GM18519 (cell line): ENCODE data around the gene LCE1C.

Experiments used
- ATAC-seq: cut with Tn5 transposase; IDR thresholded peaks from one replicate; pipeline ENCODE4 v1.9.1; 2021; ENCODE audit warnings: mild to moderate bottlenecking, moderate library complexity; ENCODE audit not compliant: unreplicated experiment, low FRiP score

The LCE1C gene, protein sequence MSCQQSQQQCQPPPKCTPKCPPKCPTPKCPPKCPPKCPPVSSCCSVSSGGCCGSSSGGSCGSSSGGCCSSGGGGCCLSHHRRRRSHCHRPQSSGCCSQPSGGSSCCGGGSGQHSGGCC

DNA sequence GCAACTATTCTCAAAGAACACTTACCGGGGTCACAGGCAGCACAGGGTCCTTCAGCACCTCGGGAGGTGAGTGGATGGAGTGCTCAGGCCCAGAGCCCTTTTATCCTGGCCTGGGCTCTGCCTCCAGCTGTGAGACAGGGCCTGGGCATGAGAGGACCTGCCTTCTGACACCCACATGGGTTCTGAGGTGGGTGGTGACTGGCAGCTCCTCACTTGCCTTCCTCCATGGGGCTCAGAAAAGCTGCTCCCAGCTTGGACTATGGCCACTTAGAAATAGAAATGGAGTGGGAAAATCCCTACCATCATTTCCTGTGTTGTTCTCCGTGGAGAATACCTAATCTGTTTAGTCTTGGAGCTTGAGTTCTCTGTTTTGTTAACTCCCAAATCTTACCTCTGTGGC lies at the start of gene LCE1C:
Gene LCE1C (minus strand): TSS at position 76 of the 400 bp plus-strand sequence. CDS start 1,173 bp downstream, outside the sequence.
- no peak for ATAC-seq

DNA sequence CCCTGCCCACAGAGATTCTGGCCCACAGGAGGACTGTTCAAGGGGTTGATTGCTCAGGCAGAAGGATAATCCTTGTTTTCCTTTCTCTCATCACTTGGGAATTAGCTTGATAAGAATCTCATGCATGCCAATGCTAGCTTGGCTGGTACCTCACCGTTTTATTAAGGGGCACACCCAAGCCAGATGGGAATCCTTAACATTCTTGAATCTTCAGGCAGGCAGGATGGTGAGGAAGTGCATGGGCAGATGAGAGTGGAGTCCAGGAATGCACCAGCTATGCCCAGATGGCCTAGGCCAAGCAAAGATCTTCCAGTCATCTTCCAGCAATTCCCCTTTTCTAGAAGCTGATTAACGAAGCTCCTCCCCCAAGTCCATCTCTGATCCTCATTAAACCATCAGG lies 49.2 kb upstream of the LCE1C start:
- no peak for ATAC-seq

DNA sequence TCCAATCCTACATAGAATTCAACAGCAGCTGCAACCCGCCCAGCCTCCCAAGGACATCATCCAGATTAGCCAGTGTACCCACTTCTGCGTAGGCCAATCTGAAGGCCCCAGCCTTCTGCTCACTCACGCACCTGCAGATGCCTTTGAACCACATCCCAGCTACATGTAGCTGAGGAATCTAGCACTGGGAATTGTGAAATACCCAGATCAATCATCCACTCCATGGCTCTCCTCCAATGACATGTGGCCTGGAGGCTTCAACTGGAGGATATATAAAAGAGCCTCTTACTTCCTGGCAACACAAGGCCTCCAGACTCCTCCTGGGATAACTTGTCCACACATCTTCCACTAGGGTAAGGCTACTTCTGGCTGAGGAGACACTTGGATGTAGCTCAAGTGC lies 36.1 kb upstream of the LCE1C start, which contains the start of gene LCE6A:
Gene LCE6A (plus strand): TSS at position 301 of the 400 bp plus-strand sequence. CDS start 665 bp downstream, outside the sequence.
- ATAC-seq: no peak

DNA sequence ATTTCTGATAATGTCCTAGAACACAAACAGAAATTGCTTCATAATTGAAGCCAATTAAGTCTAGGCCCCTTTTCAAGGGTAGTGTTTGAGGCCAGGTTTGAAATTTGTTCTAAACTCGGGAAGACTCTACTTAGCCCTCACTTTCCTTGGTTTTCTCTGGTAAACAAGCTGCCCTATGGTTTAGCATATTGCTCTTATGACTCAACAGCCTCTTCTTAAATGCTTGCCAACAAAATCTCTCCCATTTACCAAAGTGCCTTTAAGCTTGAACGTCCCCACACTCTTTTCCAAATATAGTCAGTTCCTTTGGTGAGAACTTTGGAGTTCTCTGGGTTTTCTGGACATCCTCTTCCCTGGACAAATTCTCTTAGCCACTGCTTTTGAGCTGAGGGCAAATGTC lies 30.4 kb upstream of the LCE1C start:
- ATAC-seq: no peak

DNA sequence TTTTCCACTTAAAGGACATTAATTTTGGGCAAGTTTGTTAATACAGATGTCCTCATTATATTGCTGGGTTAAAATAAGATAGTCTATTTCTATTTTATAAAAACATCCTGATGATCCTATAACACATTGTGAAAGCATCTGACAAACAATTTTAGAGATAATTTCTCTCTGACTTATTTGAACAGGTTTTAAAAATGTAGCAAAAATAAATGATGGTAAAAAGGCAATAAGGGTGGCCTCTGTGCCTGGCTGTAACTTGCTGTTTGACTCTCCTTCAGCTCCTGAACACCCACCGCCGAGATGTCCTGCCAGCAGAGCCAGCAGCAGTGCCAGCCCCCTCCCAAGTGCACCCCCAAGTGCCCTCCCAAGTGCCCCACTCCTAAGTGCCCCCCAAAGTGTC lies 20.7 kb upstream of the LCE1C start, which contains the start of gene LCE1A:
Gene LCE1A (plus strand): TSS at position 301 of the 400 bp plus-strand sequence. CDS start 0 bp downstream, at position 301.
- no peak for ATAC-seq

DNA sequence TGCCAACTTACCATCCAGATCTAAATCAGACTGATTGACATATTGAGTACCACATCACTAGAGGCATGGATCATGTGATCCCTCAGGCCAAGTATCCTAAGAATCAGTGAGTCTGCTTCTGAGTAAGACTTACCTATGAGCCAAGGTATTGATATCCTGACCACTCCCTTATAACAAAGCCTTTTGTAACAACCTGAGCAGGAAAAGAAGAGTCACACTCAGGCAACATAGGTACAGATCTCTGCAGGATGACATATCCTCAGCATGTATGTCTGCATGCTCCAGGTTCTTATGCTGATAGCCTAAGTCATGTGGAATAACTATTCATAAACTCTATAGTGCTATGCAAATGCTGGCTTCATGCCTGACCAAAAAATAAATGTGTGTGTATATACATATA lies 18.5 kb upstream of the LCE1C start:
- no peak for ATAC-seq

DNA sequence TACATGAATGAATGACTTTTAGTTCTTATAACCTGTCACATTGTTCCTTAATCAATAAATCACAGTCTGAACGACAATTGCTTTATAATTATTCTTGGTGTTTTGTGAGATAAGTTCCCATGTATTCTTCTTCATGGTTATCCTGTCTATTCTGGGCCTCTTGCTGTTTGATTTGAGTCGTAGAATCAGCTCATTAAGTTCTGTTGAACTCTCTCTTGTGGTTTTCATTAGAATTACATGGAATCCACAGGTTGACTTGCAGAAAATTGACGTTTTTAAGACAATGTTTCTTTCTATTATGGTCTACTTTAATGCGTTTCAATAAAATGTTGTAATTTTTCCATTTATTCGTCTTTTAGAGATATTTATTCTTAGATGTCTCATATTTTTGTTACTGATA lies 16.8 kb upstream of the LCE1C start:
- ATAC-seq: no peak

DNA sequence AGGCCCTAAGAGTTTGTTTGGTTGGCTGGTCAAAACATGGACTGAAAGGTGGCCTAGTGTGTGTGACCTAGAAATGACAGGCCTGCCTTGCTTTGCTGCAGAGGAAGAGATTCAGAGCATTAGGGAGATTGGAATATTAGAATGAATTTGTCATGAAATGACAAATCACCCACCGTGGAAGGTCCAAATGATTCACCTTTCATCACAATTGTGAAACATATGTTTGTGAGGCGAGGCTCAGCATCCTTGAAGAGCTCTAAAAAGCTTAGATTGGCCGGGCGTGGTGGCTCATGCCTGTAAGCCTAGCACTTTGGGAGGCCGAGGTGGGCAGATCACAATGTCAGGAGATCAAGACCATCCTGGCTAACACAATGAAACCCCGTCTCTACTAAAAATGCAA lies 10.9 kb upstream of the LCE1C start:
- no peak for ATAC-seq

DNA sequence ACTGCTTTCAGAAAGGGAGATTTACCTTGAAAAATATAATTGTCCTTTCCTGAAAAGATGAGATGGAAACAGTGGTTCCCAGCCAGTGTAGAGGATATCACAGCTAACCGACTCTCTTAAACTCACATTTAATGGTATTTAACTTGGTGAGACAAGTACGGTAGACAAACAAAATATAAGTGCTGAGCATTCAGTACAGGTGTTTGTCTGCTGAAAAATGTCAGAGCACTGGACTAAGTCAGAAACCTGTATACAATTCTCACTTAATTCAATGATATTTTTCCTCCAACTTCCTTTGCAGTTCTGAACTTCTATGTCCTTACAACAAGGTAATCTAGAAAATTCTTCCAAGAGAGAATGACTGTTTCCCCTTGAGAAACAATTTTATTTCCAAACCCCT lies 5.2 kb upstream of the LCE1C start, which contains the start of gene LCE1B:
Gene LCE1B (plus strand): TSS at position 301 of the 400 bp plus-strand sequence. CDS start 476 bp downstream, outside the sequence.
- ATAC-seq: no peak

DNA sequence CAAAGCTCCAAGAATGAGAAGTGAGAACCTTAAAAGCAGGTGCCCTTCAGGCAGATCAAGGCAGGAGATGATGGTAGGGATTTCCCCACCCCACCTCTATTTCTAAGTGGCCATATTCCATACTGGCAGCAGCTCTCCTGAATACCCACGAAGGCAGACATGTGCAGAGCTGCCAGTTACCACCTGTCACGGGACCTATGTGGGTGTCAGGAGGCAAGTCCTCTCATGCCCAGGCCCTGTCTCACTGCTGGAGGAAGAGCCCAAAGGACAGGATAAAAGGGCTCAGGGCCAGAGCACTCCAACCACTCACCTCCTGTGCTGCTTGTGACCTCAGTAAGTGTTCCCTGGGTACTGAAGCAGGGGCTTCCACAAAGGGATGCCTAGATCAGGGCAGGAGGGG lies 4.6 kb upstream of the LCE1C start:
- no peak for ATAC-seq

DNA sequence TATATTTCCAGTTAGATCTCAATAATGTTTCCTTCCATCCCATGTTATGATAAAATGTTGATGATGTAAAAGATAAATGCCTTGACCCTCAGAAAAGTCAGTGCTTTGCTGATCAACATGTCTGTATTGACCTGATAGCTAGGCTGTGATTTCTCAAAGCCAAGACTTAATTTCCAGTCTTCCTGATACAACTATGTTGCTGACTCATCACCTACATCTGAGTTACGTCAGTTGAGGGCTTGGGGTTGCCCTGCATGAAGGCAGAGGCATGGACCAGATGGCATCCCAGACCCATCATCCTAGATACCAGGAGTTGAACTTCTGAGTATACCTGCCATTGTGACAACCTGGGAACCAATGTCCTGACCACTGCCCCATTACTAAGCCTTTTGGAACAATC lies 5.1 kb downstream of the LCE1C start:
- ATAC-seq: no peak

DNA sequence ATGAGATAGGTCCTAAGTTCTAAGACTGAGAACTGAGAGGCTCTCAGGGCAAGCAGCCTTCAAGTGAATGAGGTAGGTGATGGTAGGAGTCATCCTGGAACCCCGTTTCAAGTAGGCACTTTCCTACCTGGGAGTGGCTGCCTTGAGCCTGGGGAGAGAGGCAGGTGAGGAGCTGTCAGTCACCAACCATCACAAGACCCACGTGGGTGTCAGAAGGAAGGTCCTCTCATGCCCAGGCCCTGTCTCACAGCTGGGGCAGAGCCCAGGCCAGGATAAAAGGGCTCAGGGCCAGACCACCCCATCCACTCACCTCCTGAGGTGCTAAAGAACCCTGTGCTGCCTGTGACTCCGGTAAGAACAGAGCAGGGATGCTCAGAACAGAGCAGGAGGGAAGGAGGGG lies 10.0 kb downstream of the LCE1C start, which contains the start of gene LCE1D:
Gene LCE1D (plus strand): TSS at position 301 of the 400 bp plus-strand sequence. CDS start 1,074 bp downstream, outside the sequence.
- no peak for ATAC-seq

DNA sequence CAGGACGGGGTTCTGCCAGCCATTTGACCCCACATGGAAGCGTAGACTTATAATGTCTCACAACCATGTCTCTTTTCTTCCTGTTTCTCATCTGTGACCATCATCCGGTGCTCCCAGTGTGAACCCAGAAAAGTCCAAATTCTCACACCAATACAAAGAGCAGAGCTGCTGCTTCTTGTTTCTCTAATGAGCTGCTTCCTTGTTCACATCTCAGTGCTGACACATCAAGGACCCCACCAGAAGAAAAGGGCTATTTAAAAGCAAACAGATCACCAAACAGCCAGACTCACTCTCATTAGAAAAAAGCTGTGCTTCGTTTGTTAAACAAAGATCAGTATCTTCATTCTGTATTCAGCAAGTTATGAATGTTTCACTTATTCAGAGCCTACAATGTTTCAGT lies 10.8 kb downstream of the LCE1C start:
- ATAC-seq: no peak

DNA sequence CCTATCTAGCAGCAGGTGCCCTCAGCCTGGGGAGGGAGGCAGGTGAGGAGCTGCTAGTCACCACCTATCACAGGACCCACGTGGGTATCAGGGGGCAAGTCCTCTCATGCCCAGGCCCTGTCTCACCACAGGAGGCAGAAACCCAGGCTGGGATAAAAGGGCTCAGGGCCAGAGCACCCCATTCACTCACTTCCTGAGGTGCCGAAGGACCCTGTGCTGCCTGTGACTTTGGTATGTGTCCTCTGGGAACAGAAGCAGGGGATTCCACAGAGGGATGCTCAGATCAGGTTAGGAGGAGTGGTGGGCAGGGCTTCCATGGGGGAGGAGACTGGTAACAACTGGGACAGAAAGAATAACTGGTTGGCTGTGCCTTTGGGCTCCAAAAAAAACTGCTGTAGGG lies 20.4 kb downstream of the LCE1C start, which contains the start of gene LCE1E:
Gene LCE1E (plus strand): TSS at position 181 of the 400 bp plus-strand sequence. CDS start 1,043 bp downstream, outside the sequence.
- no peak for ATAC-seq

DNA sequence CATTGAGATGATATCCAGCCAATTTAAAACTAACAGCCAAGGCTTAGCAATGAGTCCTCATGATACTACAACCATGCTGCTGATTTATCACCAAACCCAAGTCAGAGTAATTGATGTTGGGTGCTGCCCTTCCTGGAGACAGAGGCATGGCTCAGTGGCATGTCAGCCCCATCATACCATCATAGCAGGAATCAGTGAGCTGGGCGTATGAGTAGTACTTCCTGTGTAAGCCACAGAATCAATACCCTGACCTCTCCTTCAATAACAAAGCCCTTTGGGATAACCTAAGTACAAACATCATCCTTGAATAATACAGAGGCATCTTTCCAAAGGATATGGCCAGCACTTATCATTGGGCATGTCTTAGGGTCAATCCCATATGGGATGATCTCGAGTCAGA lies 23.4 kb downstream of the LCE1C start:
- no peak for ATAC-seq

DNA sequence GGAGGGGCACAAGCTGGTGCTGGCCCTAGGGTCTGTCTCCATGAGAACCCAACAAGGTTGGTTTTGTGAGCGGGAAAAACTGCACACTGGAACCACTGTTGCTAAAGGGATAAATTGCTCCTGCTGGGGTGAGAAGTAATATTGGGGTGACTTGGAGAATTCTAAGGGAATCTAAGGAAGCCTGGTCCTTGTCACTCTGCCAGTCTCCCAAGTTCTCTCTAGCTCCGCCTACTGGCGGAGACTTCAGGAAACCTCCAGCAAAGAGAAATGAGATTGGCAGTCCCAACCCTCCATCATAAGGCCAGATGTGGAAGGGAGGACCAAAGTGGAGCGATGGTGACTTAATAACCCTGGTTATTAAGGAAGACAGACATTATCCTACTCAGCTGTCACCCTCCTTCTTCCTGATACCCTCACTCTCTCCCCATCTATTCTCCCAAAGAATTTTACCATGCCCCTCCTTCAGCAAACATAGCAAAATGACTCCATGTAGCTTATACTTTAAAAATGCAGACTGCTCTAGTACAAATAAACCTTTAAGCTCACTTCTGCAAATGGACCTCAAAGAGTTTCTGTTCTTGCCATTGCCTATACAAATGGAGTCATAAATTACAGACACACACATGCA lies 28.8 kb downstream of the LCE1C start:
- no peak for ATAC-seq

DNA sequence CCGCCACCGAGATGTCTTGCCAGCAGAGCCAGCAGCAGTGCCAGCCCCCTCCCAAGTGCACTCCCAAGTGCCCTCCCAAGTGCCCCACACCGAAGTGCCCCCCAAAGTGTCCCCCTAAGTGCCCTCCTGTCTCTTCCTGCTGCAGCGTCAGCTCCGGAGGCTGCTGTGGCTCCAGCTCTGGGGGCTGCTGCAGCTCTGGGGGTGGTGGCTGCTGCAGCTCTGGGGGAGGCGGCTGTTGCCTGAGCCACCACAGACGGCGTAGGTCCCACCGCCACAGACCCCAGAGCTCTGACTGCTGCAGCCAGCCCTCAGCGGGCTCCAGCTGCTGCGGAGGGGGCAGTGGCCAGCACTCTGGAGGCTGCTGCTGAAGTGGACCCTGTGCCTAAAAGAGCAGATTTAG lies 30.1 kb downstream of the LCE1C start:
- ATAC-seq: no peak

DNA sequence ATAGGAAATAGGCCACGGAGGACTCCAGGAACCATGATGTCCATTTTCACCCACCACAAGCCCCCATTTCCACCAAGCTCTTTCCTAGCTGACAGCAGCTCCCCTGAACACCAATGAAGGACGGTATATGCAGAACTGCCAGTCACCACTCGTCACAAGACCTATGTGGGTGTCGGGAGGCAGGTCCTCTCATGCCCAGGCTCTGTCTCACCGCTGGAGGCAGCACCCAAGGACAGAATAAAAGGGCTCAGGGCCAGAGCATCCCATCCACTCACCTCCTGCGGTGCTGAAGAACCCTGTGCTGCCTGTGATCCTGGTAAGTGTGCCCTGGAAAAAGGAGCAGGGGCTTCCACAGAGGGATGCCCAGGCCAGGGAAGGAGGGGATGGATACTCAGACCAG lies 31.6 kb downstream of the LCE1C start, which contains the start of gene LCE1F:
Gene LCE1F (plus strand): TSS at position 266 of the 400 bp plus-strand sequence. CDS start 1,232 bp downstream, outside the sequence.
- no peak for ATAC-seq

DNA sequence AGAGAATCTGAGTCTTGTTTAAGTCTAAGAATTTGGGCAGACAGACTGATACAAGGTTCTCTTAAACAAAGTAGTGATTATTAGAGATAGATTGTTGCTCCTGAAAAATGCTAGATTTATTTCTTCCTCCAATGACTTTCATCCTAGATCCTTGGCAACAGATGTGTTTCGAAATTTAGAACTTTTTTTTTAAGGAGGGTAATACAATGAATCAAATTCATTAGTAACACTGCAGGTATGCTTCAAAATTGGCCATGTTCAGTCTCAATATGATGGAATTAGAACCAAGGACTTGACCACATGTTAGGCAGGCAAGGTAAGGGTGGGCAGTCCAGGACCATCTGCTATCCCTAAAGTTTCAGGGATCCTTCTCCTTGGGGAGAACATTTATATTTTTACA lies 36.0 kb downstream of the LCE1C start:
- no peak for ATAC-seq

DNA sequence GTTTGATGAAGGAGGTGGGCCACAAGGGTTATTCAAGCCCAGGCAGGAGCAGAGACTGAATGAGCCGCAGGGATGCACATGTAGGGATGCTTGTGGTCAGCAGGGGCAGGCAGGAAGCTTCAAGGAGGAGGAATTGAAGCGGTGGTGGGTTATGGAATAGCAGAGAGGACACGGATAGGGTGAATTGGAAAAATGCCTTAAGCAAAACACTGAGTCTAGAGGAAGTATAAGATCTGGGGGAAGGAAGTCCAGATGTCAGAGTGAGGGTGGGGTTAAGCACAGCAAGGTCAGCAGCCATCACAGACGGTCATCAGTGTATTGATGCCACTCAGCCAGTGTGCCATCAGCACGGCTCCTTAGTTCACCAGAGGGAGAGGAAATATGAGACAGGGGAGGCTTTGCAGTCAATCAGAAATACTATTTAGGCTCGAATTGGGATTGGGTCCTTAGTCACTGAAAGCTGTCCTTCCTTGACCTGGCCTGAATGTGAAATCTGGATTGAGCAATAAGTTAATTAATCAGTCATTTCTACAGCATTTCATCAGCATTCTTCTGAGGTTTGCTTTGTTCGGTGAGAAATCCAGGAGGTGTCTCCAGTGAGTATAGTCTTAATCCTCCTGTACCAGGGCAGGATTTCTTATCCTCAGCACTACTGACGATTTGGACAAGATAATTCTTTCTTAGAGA lies 37.5 kb downstream of the LCE1C start:
- ATAC-seq: no peak

DNA sequence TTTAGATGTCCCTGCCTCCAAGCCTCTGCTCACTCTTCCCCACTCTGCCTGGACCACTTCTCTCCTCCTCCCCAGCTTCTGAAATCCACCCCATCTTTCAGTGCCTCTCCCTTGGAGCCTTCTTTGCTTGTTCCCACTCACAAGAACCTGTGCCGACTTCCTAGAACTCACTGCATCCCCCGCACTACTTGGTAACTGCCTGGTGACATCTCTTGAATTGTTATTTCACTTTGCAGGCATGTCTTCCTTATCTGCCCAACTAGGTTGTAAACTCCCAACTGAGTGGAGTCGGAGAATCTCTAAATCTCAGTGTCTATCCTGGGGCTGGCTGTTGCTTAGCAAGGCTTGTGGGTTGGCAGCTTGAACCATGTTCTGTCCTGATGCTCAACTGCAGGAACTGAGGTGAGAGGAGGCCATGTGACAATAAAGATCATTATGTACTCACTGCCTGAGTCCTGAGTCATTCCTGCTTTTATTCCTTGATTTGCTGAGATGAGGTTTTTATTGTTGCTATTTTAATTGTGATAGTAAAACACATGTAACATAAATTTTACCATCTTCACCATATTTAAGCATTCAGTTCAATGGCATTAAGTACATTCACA lies 44.7 kb downstream of the LCE1C start:
- ATAC-seq: no peak
